Urinary bladder (tissue), 4 donors: ENCODE measurements around the gene MYO18A. TPM values are rescaled to one million over a fixed set of nuclear protein-coding genes. Genes with fewer than 3 reads are reported as not detected.

ENCODE experiments used
- DNase-seq: peaks from one replicate; pipeline ENCODE4 v3.0.0-alpha.2; 2015; ENCODE audit errors: extremely low spot score
- H3K27ac ChIP-seq: one replicate; pipeline ENCODE4 v1.5.1; 2013; ENCODE audit warnings: low read depth, mild to moderate bottlenecking, moderate library complexity
- H3K36me3 ChIP-seq: one replicate; pipeline ENCODE4 v1.6.1; 2013; ENCODE audit warnings: mild to moderate bottlenecking, moderate library complexity; ENCODE audit not compliant: insufficient read depth
- H3K4me1 ChIP-seq: one replicate; pipeline ENCODE4 v1.6.1; 2013; ENCODE audit warnings: mild to moderate bottlenecking, moderate library complexity; ENCODE audit not compliant: insufficient read depth
- H3K4me3 ChIP-seq: one replicate; pipeline ENCODE4 v1.5.1; 2013; ENCODE audit warnings: low read depth, low read length
- WGBS: extraction: QIAGEN DNeasy Blood & Tissue Kit; methylation state at CpG from one replicate; pipeline ENCODE4 v1.1.7; 2013; 5-methylcytosine and 5-hydroxymethylcytosine counted together
- polyA plus RNA-seq: library from polyadenylated mRNA; stranded (reverse); fragments of 200-250 nt; gene quantifications from one replicate; pipeline ENCODE4 v1.2.3, GENCODE V29; 2013
- total RNA-seq: library from RNA; depleted of rRNA; stranded (reverse); fragments of >200 nt; gene quantifications from one replicate; pipeline ENCODE4 v1.2.3, GENCODE V29; 2014
- donor health status: healthy with polysubstance abuse.
- donor health status: healthy.

The MYO18A gene
- total and polyA plus RNA-seq, 2 donors = 30.6 to 33.8 TPM

DNA sequence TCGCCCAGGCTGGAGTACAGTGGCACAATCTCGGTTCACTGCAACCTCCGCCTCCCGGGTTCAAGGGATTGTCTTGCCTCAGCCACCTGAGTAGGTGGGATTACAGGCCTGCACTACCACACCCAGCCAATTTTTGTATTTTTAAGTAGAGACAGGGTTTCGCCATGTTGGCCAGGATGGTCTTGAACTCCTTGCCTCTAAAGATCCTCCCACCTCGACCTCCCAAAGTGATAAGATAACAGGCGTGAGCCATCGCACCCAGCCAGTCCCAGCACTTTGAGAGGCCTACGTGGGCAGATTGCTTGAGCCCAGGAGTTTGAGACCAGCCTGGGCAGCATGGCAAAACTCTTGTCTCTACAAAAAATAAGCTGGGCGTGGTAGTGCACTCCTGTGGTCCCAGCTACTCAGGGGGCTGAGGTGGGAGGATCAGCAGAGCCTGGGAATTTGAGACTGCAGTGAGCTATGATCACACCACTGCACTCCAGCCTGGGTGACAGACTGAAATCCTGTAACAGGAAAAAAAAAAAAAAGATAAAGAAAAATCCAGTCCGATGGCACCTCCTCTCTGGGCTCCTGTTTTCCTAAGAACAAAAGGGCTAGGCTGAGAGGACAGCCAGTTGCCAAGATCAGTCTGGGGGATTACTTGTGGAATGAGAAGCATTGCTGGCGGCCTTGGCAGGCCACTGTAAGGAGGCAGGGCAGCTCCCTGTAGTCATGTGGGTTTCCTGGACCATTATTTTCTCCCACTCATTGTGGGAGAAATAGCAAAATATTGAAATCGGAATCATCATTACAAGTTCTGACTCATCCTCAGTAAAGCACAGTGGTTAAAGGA lies 140.2 kb downstream of the MYO18A start:
- 63% methylated on average over 13 of the region's 13 CpGs for WGBS
- DNase-seq = no peak
- no peak overlapping the region for H3K4me3 ChIP-seq
- no peaks in the 10 kb centered on the region for H3K36me3 ChIP-seq
- no peaks in the 10 kb centered on the region for H3K4me1 ChIP-seq
- H3K27ac ChIP-seq = no peak overlapping the region

DNA sequence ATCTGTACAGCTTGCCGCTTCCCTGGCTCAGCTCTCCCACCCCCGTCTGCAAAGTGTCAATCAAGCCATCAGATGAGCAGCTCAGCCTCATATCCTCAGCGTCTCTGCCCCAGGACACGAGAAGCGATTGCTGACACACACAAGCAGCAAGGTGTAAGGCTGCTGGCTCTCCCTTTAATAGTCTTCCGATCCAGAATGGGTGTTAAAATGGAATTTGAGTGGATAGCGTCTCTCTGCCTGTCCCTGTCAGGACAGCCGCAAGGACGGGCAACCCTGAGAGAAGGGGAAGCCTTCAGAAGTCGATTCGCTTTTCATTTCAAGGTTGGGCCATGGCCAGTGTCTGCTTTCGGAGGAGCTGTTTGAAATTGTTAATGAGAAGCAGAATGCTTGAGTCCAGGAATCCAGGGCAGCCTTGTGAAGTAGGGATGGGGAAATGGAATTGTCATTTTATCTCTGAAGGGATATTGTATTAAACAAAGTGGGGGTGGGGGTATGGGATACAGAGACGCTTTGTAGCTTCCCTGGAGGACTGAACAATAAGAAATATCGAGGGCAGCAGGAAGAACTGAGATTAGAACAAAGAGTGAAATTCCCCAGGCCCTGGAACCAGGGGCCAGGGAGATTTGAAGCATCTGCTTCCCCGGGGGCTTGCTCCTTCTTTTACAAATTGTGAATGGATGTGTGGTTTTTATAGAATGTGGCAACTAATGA lies 142.0 kb downstream of the MYO18A start:
- DNase-seq = no peak
- no peak overlapping the region for H3K4me3 ChIP-seq
- 25% methylated on average over 15 of the region's 15 CpGs for WGBS
- H3K36me3 ChIP-seq = no peaks in the 10 kb centered on the region
- no peaks in the 10 kb centered on the region for H3K4me1 ChIP-seq
- no peak overlapping the region for H3K27ac ChIP-seq

DNA sequence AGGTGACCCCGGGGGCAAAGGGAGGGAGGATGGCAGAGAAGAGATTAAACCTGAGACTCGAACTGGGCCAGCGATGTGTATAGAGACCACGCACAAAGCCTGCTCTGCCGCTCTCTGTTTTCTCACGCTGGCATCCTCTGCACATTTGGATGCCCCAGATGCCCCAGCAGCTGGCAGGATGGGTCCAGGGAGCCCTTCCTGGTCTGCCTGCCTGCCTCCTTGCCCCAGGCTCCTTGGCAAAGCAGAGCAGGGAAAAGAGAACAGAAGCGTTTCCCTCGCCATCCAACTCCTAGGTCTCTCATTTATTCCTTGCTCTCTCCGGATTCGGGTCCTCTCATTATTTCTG lies 142.5 kb downstream of the MYO18A start:
- Histone ChIP-seq H3K4me1 (no peaks in the 10 kb centered on the region), H3K36me3 (no peaks in the 10 kb centered on the region), H3K27ac (no peak overlapping the region), H3K4me3 (no peak overlapping the region)
- WGBS = 78% methylated on average over 10 of the region's 10 CpGs
- DNase-seq = no peak

DNA sequence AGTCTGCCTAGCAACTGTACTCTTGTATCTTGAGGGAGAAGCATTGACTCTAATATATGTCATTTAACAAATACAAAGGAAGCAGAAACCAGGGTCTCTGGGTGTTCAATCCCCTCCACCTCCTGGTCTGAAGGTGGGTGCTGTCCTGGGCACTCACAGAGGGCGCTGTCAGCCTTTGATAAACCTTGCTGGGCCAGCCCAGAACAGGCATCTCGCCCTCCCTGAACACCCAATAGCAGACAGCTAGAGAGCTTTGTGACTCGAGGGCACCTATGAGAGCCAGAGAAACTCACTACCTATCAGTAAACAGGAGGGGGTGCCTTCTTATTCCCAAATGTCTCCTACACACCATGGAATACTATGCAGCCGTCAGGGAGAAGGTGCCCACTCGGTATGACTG lies 143.6 kb downstream of the MYO18A start:
- Histone ChIP-seq H3K27ac (no peak overlapping the region), H3K4me3 (no peak overlapping the region), H3K4me1 (no peaks in the 10 kb centered on the region), H3K36me3 (no peaks in the 10 kb centered on the region)
- whole genome bisulfite sequencing = 82% methylated on average over 5 of the region's 5 CpGs
- no peak for DNase-seq

DNA sequence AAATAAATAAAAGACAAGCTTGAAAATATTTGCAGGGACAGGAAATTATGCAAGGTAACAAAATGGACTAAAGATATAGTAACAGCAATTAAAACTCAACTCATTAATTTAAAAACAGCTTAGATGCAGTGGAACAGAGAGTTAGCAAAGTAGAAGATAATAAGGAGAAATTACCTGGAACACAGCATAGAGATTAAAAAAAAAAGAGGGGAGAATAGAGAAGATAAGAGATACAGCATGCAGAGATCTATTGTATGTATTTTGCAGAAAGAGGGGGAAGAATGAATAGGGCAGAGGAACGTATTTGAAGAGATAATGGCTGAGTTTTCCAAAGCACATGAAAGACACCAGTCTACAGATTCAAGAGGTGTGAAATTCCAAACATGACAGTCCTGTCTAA lies 145.7 kb downstream of the MYO18A start:
- Histone ChIP-seq H3K4me3 (no peak overlapping the region), H3K36me3 (no peaks in the 10 kb centered on the region), H3K27ac (no peak overlapping the region), H3K4me1 (no peaks in the 10 kb centered on the region)
- DNase-seq = no peak
- WGBS = 67% methylated on average over 1 of the region's 1 CpG

DNA sequence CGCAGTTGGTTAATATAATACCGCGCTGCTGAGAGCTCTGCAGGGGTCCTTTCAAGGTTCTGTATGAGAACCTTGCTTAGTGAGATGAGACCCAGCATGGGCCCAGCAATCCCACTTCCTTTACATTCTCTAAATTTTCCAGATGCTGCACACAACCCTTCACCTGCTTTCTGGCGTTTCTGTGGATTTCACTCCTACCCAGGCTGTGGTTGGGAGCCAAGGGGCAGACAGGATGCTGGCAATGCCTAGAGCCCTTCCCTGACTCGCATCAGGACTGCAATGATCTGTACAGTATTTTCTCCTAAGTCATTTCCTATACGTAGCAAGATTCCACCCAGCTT lies 147.4 kb downstream of the MYO18A start:
- H3K4me1 ChIP-seq = no peaks in the 10 kb centered on the region
- WGBS = 35% methylated on average over 6 of the region's 6 CpGs
- H3K27ac ChIP-seq = no peak overlapping the region
- no peak overlapping the region for H3K4me3 ChIP-seq
- DNase-seq = no peak
- no peaks in the 10 kb centered on the region for H3K36me3 ChIP-seq

DNA sequence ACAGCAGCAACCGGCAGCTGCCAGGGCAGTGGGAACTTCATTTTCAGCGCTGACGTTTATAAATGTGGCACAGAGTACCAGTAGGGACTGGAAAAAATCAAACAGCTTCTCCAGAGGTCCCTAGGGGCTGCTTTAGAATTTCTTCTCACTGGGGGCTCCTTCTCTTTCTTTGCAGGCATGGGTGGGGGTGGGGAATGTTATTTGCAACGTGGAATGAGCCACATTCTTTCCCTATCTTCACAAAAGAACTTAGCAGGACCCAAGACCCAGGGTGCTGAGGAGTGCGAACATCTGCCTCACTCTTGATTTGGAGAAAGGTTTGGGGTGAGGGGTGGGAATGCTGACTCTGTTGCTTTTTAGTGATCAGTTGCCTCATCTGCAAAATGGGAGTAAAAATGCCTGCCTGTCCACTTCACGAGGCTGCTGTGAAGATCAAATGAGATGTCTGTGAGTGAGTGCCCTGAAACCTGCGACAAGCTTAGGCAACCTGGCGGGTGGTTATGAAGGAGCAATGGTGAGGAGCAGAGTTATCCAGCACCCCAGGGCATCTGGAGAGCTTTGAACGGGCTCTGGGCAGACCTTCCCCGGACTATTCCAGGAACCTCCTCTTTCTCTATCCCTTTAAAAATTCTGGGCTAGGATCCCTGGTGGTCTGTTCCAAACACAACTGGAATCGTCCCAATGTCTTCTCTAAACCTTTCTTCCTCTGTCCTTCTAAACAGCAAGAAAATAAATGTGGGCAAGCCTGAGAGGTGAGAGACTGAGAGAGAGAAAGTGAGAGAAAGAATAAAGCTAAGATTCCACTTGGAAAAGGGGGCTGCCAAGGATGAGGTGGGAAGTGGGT lies 148.0 kb downstream of the MYO18A start:
- H3K4me1 ChIP-seq = no peaks in the 10 kb centered on the region
- WGBS = 36% methylated on average over 11 of the region's 11 CpGs
- no peak for DNase-seq
- no peaks in the 10 kb centered on the region for H3K36me3 ChIP-seq
- H3K27ac ChIP-seq = no peak overlapping the region
- H3K4me3 ChIP-seq = no peak overlapping the region

GRCh38 chr17:29031488-29031887 lies 148.7 kb downstream of the MYO18A start:
- Histone ChIP-seq H3K4me1 (no peaks in the 10 kb centered on the region), H3K27ac (no peak overlapping the region), H3K36me3 (no peaks in the 10 kb centered on the region), H3K4me3 (no peak overlapping the region)
- DNase-seq = no peak
- WGBS = 60% methylated on average over 5 of the region's 5 CpGs

DNA sequence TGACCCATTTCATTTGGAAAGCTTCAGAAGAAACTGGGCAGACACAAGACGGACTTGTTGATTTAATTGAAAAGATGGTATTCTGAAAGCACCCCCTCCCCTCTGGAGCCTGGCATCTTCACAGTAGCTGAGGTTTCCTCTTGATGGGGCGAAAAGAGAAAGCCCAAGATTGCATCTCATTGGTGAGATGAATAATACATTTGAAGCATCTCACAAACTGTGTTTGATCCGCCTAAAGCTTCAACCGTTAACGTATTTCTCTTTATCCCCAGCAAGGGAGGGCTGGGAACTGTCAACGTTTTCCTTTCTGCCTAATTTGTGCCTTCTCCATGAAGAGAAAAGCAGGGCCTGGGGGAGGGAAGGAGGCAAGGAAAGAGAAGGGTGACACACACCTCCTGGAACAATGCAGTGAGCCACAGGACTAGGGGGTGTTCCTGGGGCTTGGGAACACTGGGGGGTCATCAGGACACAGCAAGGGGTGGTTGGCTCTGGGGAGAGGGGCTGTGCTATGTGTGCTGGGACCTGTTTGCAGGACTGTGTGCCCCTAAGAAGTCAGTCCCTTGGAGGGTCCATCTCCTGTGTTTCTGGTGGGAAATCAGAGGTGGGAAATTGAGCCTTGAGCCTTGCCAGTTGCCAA lies 155.8 kb downstream of the MYO18A start:
- H3K27ac ChIP-seq = no peak overlapping the region
- WGBS = 65% methylated on average over 6 of the region's 6 CpGs
- no peak for DNase-seq
- H3K4me1 ChIP-seq = no peaks in the 10 kb centered on the region
- no peaks in the 10 kb centered on the region for H3K36me3 ChIP-seq
- H3K4me3 ChIP-seq = no peak overlapping the region

DNA sequence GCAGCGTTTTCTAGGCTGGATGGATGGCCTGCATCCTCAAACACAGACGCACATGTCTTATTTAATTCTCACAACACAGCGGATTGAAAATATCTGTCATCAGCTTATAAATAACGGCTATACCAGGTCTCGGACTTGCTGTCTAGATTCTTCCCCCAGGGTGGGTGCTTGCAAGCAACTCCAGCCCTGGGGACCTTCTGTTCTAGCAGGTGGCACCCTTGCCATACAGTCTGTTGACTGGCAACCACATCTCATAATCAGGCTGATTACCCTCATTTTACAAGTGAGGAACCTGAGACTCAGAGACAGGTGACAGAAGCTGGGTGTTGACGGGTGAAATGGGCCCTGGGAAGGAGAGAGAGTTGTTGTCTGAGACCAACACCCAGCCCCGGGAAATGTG lies 158.1 kb downstream of the MYO18A start:
- H3K4me1 ChIP-seq = no peaks in the 10 kb centered on the region
- WGBS = 81% methylated on average over 7 of the region's 7 CpGs
- DNase-seq = no peak
- no peak overlapping the region for H3K27ac ChIP-seq
- H3K36me3 ChIP-seq = no peaks in the 10 kb centered on the region
- no peak overlapping the region for H3K4me3 ChIP-seq

GRCh38 chr17:29021226-29021625 lies 159.0 kb downstream of the MYO18A start:
- no peaks in the 10 kb centered on the region for H3K36me3 ChIP-seq
- no peak overlapping the region for H3K4me3 ChIP-seq
- no peak overlapping the region for H3K27ac ChIP-seq
- 69% methylated on average over 7 of the region's 7 CpGs for WGBS
- DNase-seq = no peak
- H3K4me1 ChIP-seq = no peaks in the 10 kb centered on the region
